Skeletal muscle tissue (tissue), 4 donors: ENCODE data around the gene G2E3. TPM values are rescaled to one million over a fixed set of nuclear protein-coding genes. Genes with fewer than 3 reads are reported as not detected.
"Not testable (repeated sequence)": the region's sequence is repeated elsewhere in the genome, so short reads cannot be mapped to it uniquely, and the experiment has no call there.

ENCODE experiments used
- H3K27ac ChIP-seq: one replicate; pipeline ENCODE4 v1.7.0; 2013; ENCODE audit warnings: mild to moderate bottlenecking, low read depth, low read length, inconsistent platforms
- H3K27me3 ChIP-seq, 3 donors: one replicate each; pipeline ENCODE4 v1.7.0; 2013; ENCODE audit warnings: low read length in 3 of 3; ENCODE audit not compliant: control insufficient read depth in 3 of 3, insufficient read depth in 3 of 3
- H3K36me3 ChIP-seq, 3 donors: one replicate each; pipeline ENCODE4 v1.7.0; 2013; ENCODE audit warnings: low read length in 3 of 3; ENCODE audit not compliant: control insufficient read depth in 3 of 3, insufficient read depth in 3 of 3
- H3K4me1 ChIP-seq, 3 donors: one replicate each; pipeline ENCODE4 v1.7.0; 2013; ENCODE audit warnings: low read length in 3 of 3, mild to moderate bottlenecking in 3 of 3; ENCODE audit not compliant: control insufficient read depth in 3 of 3, insufficient read depth in 3 of 3
- H3K4me3 ChIP-seq, 3 donors: one replicate each; pipeline ENCODE4 v1.7.0; 2013; ENCODE audit warnings: low read length in 3 of 3
- H3K9ac ChIP-seq, 3 donors: one replicate each; pipeline ENCODE4 v1.7.0; 2013; ENCODE audit warnings: low read length in 3 of 3, mild to moderate bottlenecking in 3 of 3, moderate library complexity in 2 of 3, low read depth in 1 of 3
- H3K9me3 ChIP-seq, 3 donors: one replicate each; pipeline ENCODE4 v1.7.0; 2013; ENCODE audit warnings: low read length in 3 of 3; ENCODE audit not compliant: control insufficient read depth in 3 of 3
- total RNA-seq: library from RNA; depleted of rRNA; stranded (reverse); fragments of >200 nt; gene quantifications from one replicate; pipeline ENCODE4 v1.2.3, GENCODE V29; 2014
- donor health status: Osteomylitis.

The G2E3 gene
- total RNA-seq, 1 donor from 2014 or later = 9.9 TPM

DNA sequence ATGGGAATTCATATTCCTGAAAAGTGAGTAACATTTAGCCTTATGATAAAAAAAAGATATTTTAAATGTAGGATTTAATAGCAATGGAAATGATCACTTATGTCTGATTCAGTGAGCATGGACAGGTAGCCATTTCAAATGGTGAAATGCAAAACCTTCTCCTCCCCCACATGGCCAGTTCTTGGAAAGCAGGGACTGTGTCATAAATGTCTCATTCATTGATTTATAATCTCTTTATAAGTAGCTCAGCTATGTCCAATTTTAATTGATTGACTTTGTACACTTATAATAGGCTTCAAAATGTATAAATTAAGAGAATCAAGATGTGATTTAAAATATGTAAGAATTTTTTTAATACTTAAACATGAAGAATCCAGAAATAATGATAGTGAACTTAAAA lies 38.5 kb downstream of the G2E3 start:
- Histone ChIP-seq H3K36me3 (peaks cover 0 to 5% (median 0%) of the 10 kb centered on the region in 3 donors), H3K9me3 (no peaks in the 10 kb centered on the region), H3K4me1 (peaks cover 3 to 12% (median 7%) of the 10 kb centered on the region in 3 donors), H3K4me3 (no peak overlapping the region), H3K27me3 (no peaks in the 10 kb centered on the region), H3K27ac (no peak overlapping the region), H3K9ac (no peak overlapping the region)

GRCh38 chr14:30600922-30601918 lies 42.3 kb downstream of the G2E3 start:
- H3K36me3 ChIP-seq = peaks cover 0 to 9% (median 2%) of the 10 kb centered on the region in 3 donors
- H3K4me3 ChIP-seq = peak overlapping the region in 1 of 3 donors; percentile 34
- H3K9ac ChIP-seq = peak overlapping the region in 2 of 3 donors; percentile 1
- peak overlapping the region; percentile 71 for H3K27ac ChIP-seq
- H3K9me3 ChIP-seq = no peaks in the 10 kb centered on the region
- peaks cover 3 to 12% (median 7%) of the 10 kb centered on the region in 3 donors for H3K4me1 ChIP-seq
- no peaks in the 10 kb centered on the region for H3K27me3 ChIP-seq

DNA sequence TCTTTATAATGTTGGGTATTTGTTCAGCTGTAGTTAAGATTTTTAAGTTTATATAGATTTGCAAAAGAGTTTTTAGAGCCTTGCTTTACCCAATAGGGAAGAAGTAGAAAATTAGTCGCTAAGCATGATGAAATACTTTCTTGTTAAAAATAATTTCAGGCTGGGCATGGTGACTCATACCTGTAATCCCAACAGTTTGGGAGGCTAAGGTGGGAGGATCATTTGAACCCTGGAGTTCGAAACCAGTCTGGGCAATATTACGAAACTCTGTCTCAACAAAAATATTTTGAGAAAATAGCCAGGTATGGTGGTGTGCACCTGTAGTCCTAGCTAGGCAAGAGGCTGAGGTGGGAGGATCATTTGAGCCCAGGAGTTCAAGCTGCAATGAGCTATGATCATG lies 44.4 kb downstream of the G2E3 start:
- Histone ChIP-seq H3K9ac (no peak overlapping the region), H3K36me3 (peaks cover 0 to 8% (median 2%) of the 10 kb centered on the region in 3 donors), H3K27me3 (no peaks in the 10 kb centered on the region), H3K4me3 (no peak overlapping the region), H3K27ac (no peak overlapping the region), H3K9me3 (no peaks in the 10 kb centered on the region), H3K4me1 (peaks cover 3 to 18% (median 7%) of the 10 kb centered on the region in 3 donors)

DNA sequence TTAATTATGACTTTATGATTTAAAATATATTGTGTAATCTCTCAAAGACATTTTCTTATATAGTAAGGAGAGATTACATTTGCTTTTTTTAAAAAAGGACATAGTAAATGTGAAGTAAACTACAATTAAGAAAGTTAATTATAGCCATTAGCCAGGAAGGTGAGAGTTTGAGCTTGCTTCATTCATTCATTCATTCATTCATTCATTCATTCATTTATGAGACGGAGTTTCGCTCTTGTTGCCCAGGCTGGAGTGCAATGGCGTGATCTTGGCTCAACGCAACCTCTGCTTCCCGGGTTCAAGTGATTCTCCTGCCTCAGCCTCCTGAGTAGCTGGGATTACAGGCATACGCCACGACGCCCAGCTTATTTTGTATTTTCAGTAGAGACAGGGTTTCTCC lies 45.7 kb downstream of the G2E3 start:
- H3K4me1 ChIP-seq = peaks cover 3 to 25% (median 12%) of the 10 kb centered on the region in 3 donors
- H3K27ac ChIP-seq, H3K4me3 ChIP-seq, H3K9me3 ChIP-seq, H3K9ac ChIP-seq, H3K27me3 ChIP-seq, H3K36me3 ChIP-seq: not testable (repeated sequence)

DNA sequence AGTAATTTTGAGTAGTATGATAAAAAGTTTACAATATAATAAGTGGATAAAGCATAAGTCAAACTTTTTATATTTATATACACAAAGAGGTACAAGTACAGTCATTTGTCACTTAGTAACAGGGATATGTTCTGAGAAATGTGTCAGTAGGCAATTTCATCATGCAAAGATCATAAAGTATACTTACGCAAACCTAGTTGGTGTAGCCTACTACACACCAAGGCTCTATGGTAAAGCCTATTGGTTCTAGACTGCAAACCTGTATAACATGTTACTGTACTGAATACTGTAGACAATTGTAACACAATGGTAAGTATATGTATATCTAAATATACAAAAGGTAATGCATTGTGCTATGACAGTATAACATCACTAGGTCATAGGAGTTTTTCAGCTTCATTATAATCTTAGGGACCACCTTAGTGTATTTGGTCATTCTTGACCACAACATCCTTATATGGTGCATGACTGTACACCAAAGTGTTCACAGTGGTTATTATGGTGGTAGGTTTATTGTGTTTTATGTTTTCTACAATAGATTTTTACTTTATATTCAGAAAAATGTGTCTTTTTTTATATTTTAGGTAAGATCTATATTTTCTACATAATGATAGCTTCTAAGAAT lies 48.3 kb downstream of the G2E3 start:
- H3K27me3 ChIP-seq = no peaks in the 10 kb centered on the region
- H3K9ac ChIP-seq = no peak overlapping the region
- H3K36me3 ChIP-seq = peaks cover 0 to 6% (median 2%) of the 10 kb centered on the region in 3 donors
- H3K4me3 ChIP-seq = no peak overlapping the region
- no peaks in the 10 kb centered on the region for H3K9me3 ChIP-seq
- no peak overlapping the region for H3K27ac ChIP-seq
- peaks cover 0 to 19% (median 5%) of the 10 kb centered on the region in 3 donors for H3K4me1 ChIP-seq

DNA sequence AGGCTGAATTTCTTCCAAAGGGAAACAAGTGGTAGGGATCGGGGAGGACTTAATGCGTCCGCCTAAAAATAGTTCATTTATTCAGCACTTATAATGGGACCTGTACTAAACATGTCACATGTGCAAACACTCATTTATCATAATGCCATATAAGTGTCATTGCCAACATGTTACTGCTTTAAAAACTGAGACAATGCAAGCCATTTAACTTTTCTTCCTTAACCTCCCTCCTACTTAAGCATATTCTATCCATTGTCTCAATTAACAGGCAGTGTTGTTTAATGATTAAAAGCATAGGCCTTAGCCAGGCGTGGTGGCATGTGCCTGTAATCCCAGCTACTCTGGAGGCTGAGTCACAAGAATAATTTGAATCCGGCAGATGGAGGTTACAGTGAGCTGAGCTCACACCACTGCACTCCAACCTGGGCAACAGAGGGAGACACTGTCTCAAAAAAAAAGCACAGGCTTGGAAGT lies 49.6 kb downstream of the G2E3 start:
- Histone ChIP-seq H3K4me3 (peak overlapping the region in 1 of 3 donors; percentile 17), H3K9me3 (no peaks in the 10 kb centered on the region), H3K9ac (peak overlapping the region in 2 of 3 donors; percentile 9 to 17), H3K4me1 (peaks cover 0 to 19% (median 5%) of the 10 kb centered on the region in 3 donors), H3K36me3 (peaks cover 0 to 6% (median 0%) of the 10 kb centered on the region in 3 donors), H3K27me3 (no peaks in the 10 kb centered on the region), H3K27ac (peak overlapping the region; percentile 86)

GRCh38 chr14:30610787-30611343 lies 51.9 kb downstream of the G2E3 start:
- Histone ChIP-seq H3K9me3 (no peaks in the 10 kb centered on the region), H3K4me3 (no peak overlapping the region), H3K36me3 (peaks cover 0 to 3% (median 2%) of the 10 kb centered on the region in 3 donors), H3K4me1 (peaks cover 0 to 19% (median 5%) of the 10 kb centered on the region in 3 donors), H3K27ac (no peak overlapping the region), H3K9ac (no peak overlapping the region), H3K27me3 (no peaks in the 10 kb centered on the region)

DNA sequence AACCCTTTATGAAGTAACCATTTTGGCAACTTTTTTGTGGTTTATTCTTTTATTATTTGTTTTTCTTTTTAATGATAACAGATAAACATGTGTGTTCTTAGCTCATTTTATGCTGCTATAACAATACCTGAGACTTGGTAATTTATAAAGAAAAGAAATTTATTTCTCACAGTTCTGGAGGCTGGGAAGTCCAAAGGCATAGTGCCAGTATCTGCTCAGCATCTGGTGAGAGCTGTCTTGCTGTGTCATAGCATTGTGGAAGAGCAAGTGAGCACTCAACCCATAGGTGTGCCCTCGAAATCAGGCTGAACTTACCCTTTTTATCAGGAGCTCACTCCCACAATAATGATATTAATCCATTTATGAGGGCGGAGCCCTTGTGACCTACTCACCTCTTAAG lies 55.2 kb downstream of the G2E3 start:
- Histone ChIP-seq H3K27ac (no peak overlapping the region), H3K36me3 (peaks cover 0 to 3% (median 2%) of the 10 kb centered on the region in 3 donors), H3K4me1 (peaks cover 0 to 6% (median 0%) of the 10 kb centered on the region in 3 donors), H3K27me3 (no peaks in the 10 kb centered on the region), H3K9ac (no peak overlapping the region), H3K9me3 (no peaks in the 10 kb centered on the region), H3K4me3 (no peak overlapping the region)

GRCh38 chr14:30620178-30620577 lies 61.2 kb downstream of the G2E3 start:
- H3K27ac ChIP-seq = no peak overlapping the region
- no peak overlapping the region for H3K4me3 ChIP-seq
- H3K9me3 ChIP-seq = no peaks in the 10 kb centered on the region
- no peak overlapping the region for H3K9ac ChIP-seq
- H3K4me1 ChIP-seq = peaks cover 5 to 6% (median 6%) of the 10 kb centered on the region in 3 donors
- H3K36me3 ChIP-seq = no peaks in the 10 kb centered on the region
- no peaks in the 10 kb centered on the region for H3K27me3 ChIP-seq
